ENCODE measurements around the gene GDI2.

DNA sequence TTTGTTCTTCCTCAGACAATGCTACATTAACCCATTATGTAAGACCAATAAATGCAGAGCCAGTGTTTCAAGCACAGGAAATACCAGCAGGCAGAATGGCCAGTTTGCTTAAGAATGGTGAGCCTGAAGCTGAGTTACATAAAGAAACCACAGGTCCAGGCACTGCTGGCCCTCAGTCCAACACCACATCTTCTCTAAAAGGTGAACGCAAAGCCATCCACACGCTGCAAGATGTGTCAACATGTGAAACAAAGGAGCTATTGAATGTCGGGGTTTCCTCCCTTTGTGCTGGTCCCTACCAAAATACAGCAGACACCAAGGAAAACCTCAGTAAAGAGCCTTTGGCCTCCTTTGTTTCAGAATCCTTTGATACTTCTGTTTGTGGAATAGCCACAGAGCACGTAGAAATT lies 64.8 kb downstream of the GDI2 start:
- TF ChIP-seq CEBPB (IDR thresholded peaks at IDR 0.05; ENCODE audit: low read depth) (no peak), POLR2AphosphoS5 (IDR thresholded peaks at IDR 0.05; ENCODE audit: low read depth, low read length) (no peak)
- TF ChIP-seq, protein P1, sequence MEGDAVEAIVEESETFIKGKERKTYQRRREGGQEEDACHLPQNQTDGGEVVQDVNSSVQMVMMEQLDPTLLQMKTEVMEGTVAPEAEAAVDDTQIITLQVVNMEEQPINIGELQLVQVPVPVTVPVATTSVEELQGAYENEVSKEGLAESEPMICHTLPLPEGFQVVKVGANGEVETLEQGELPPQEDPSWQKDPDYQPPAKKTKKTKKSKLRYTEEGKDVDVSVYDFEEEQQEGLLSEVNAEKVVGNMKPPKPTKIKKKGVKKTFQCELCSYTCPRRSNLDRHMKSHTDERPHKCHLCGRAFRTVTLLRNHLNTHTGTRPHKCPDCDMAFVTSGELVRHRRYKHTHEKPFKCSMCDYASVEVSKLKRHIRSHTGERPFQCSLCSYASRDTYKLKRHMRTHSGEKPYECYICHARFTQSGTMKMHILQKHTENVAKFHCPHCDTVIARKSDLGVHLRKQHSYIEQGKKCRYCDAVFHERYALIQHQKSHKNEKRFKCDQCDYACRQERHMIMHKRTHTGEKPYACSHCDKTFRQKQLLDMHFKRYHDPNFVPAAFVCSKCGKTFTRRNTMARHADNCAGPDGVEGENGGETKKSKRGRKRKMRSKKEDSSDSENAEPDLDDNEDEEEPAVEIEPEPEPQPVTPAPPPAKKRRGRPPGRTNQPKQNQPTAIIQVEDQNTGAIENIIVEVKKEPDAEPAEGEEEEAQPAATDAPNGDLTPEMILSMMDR (IDR thresholded peaks at IDR 0.05 in 2 of 3, conservative IDR thresholded peaks at IDR 0.05 in 1 of 3; ENCODE audit: borderline replicate concordance in 1 of 3, insufficient read depth in 1 of 3, low read depth in 2 of 3, low read length in 2 of 3), result no peak
